Activated naive CD4-positive, alpha-beta T cell treated with anti-CD3 and anti-CD28 coated beads for 36 hours (primary cell): ENCODE data around the gene NOL8. TPM values are rescaled to one million over a fixed set of nuclear protein-coding genes. Genes with fewer than 3 reads are reported as not detected.

Experiments
- CTCF ChIA-PET: fragments of 350-600 bp; sonication (Branson Sonifier 250); formaldehyde crosslinking; loops from one replicate; lab custom pipeline; 2021; ENCODE audit warnings: antibody characterized with exemption; lab: Charles Lee
- DNase-seq: peaks from one replicate; pipeline ENCODE4 v3.0.0-alpha.2; 2020
- H3K27ac Mint-ChIP-seq: one replicate; pipeline ENCODE4 v1.8.0; 2021; ENCODE audit warnings: mild to moderate bottlenecking, mixed read lengths
- H3K27me3 Mint-ChIP-seq: one replicate; pipeline ENCODE4 v1.8.0; 2021; ENCODE audit warnings: low read depth, mixed read lengths
- H3K36me3 Mint-ChIP-seq: one replicate; pipeline ENCODE4 v1.8.0; 2021; ENCODE audit warnings: low read depth, mixed read lengths
- H3K4me1 Mint-ChIP-seq: one replicate; pipeline ENCODE4 v1.8.0; 2021; ENCODE audit warnings: low read depth, mixed read lengths
- H3K4me3 Mint-ChIP-seq: one replicate; pipeline ENCODE4 v1.8.0; 2021; ENCODE audit warnings: mild to moderate bottlenecking, moderate library complexity, mixed read lengths
- H3K9me3 Mint-ChIP-seq: one replicate; pipeline ENCODE4 v1.8.0; 2021; ENCODE audit warnings: mixed read lengths
- intact Hi-C: fragments of 100-400 bp; cut with micrococcal nuclease; formaldehyde crosslinking; loops from one replicate; pipeline ENCODE4 v1.15.1; 2023
- total RNA-seq, 2 experiments: library from RNA; stranded (reverse); gene quantifications; one replicate each; pipeline ENCODE4 v1.2.3, GENCODE V29; 2021

The NOL8 gene
- total RNA-seq, 2 experiments from 2014 or later, result 41.0 to 46.2 TPM

- Mint-ChIP-seq H3K9me3 (no peaks in the 10 kb centered on the region), H3K4me1 (peaks cover 53% of the 10 kb centered on the region), H3K27ac (peak overlapping the region; percentile 28), H3K4me3 (peak overlapping the region; percentile 95), H3K36me3 (peaks cover 50% of the 10 kb centered on the region), H3K27me3 (no peaks in the 10 kb centered on the region)
- CTCF ChIA-PET, result interaction anchor here (0.5 to 1.4 kb wide), 4 partner anchors 12 to 151 kb away, joined by 3 to 8 read pairs (median 4); no protein-coding TSS in a partner anchor
- intact Hi-C loops, result no loop called here
- DNase-seq, result no peak
These were observed 34.2 kb downstream of the NOL8 start for GRCh38 chr9:92290785-92291429.

GRCh38 chr9:92289708-92290390 is 35.3 kb downstream of the NOL8 start:
- no peaks in the 10 kb centered on the region for H3K27me3 Mint-ChIP-seq
- H3K4me1 Mint-ChIP-seq, result peaks cover 53% of the 10 kb centered on the region
- no peak overlapping the region for H3K4me3 Mint-ChIP-seq
- H3K9me3 Mint-ChIP-seq, result no peaks in the 10 kb centered on the region
- no peak for DNase-seq
- H3K36me3 Mint-ChIP-seq, result peaks cover 58% of the 10 kb centered on the region
- H3K27ac Mint-ChIP-seq, result no peak overlapping the region
- intact Hi-C loops, result no loop called here
- CTCF ChIA-PET, result interaction anchor here (1.4 kb wide), 1 partner anchor 150 kb away, joined by 4 read pairs; no protein-coding TSS in a partner anchor

GRCh38 chr9:92279302-92279701 is 45.8 kb downstream of the NOL8 start:
- CTCF ChIA-PET, result interaction anchor here (2.0 kb wide), 1 partner anchor 12 kb away, joined by 8 read pairs; no protein-coding TSS in a partner anchor
- no peak overlapping the region for H3K4me3 Mint-ChIP-seq
- peaks cover 38% of the 10 kb centered on the region for H3K4me1 Mint-ChIP-seq
- no peak for DNase-seq
- H3K27me3 Mint-ChIP-seq, result no peaks in the 10 kb centered on the region
- peaks cover 54% of the 10 kb centered on the region for H3K36me3 Mint-ChIP-seq
- no peak overlapping the region for H3K27ac Mint-ChIP-seq
- no peaks in the 10 kb centered on the region for H3K9me3 Mint-ChIP-seq
- intact Hi-C loops, result loop anchor here (5.0 kb wide), 1 partner anchor 37 kb away; no protein-coding TSS in a partner anchor

- H3K4me3 Mint-ChIP-seq, result no peak overlapping the region
- no peak for DNase-seq
- intact Hi-C loops, result loop anchor here (5.0 kb wide), 1 partner anchor 36 kb away; no protein-coding TSS in a partner anchor
- peaks cover 38% of the 10 kb centered on the region for H3K4me1 Mint-ChIP-seq
- H3K9me3 Mint-ChIP-seq, result no peaks in the 10 kb centered on the region
- H3K36me3 Mint-ChIP-seq, result peaks cover 58% of the 10 kb centered on the region
- no peaks in the 10 kb centered on the region for H3K27me3 Mint-ChIP-seq
- no peak overlapping the region for H3K27ac Mint-ChIP-seq
- CTCF ChIA-PET, result interaction anchor here (0.6 to 2.0 kb wide), 3 partner anchors 13 to 1891 kb away, joined by 3 to 8 read pairs (median 4); no protein-coding TSS in a partner anchor
These were observed 47.0 kb downstream of the NOL8 start for GRCh38 chr9:92278110-92278509.

GRCh38 chr9:92276331-92277032 is 48.7 kb downstream of the NOL8 start:
- no peak for DNase-seq
- Mint-ChIP-seq H3K36me3 (peaks cover 61% of the 10 kb centered on the region), H3K27me3 (no peaks in the 10 kb centered on the region), H3K4me1 (peaks cover 38% of the 10 kb centered on the region), H3K27ac (peak overlapping the region; percentile 54), H3K4me3 (no peak overlapping the region), H3K9me3 (no peaks in the 10 kb centered on the region)
- CTCF ChIA-PET, result no interaction called here
- intact Hi-C loops, result loop anchor here (5.0 kb wide), 1 partner anchor 34 kb away; no protein-coding TSS in a partner anchor

GRCh38 chr9:92275541-92275940 is 49.6 kb downstream of the NOL8 start:
- peaks cover 67% of the 10 kb centered on the region for H3K36me3 Mint-ChIP-seq
- CTCF ChIA-PET, result no interaction called here
- H3K27me3 Mint-ChIP-seq, result no peaks in the 10 kb centered on the region
- H3K4me3 Mint-ChIP-seq, result no peak overlapping the region
- H3K9me3 Mint-ChIP-seq, result no peaks in the 10 kb centered on the region
- no peak overlapping the region for H3K27ac Mint-ChIP-seq
- no peak for DNase-seq
- intact Hi-C loops, result loop anchor here (5.0 kb wide), 1 partner anchor 33 kb away; no protein-coding TSS in a partner anchor
- H3K4me1 Mint-ChIP-seq, result peaks cover 38% of the 10 kb centered on the region

GRCh38 chr9:92270511-92270910 is 54.6 kb downstream of the NOL8 start:
- Mint-ChIP-seq H3K4me3 (no peak overlapping the region), H3K36me3 (peaks cover 59% of the 10 kb centered on the region), H3K27me3 (no peaks in the 10 kb centered on the region), H3K4me1 (peaks cover 3% of the 10 kb centered on the region), H3K27ac (no peak overlapping the region), H3K9me3 (no peaks in the 10 kb centered on the region)
- DNase-seq, result no peak
- intact Hi-C loops, result no loop called here
- CTCF ChIA-PET, result no interaction called here

- DNase-seq, result no peak
- CTCF ChIA-PET, result no interaction called here
- no peak overlapping the region for H3K4me3 Mint-ChIP-seq
- H3K4me1 Mint-ChIP-seq, result no peaks in the 10 kb centered on the region
- no peaks in the 10 kb centered on the region for H3K9me3 Mint-ChIP-seq
- H3K36me3 Mint-ChIP-seq, result peaks cover 64% of the 10 kb centered on the region
- no peaks in the 10 kb centered on the region for H3K27me3 Mint-ChIP-seq
- H3K27ac Mint-ChIP-seq, result no peak overlapping the region
- intact Hi-C loops, result no loop called here
These were observed 58.7 kb downstream of the NOL8 start for GRCh38 chr9:92266486-92266885.

- Mint-ChIP-seq H3K27ac (no peak overlapping the region), H3K36me3 (peaks cover 56% of the 10 kb centered on the region), H3K4me1 (no peaks in the 10 kb centered on the region), H3K27me3 (no peaks in the 10 kb centered on the region), H3K9me3 (no peaks in the 10 kb centered on the region), H3K4me3 (no peak overlapping the region)
- DNase-seq, result no peak
- CTCF ChIA-PET, result interaction anchor here (0.8 kb wide), 1 partner anchor 126 kb away, joined by 3 read pairs; no protein-coding TSS in a partner anchor
- intact Hi-C loops, result no loop called here
These were observed 60.0 kb downstream of the NOL8 start for GRCh38 chr9:92265154-92265553.

- no peak overlapping the region for H3K4me3 Mint-ChIP-seq
- peaks cover 60% of the 10 kb centered on the region for H3K36me3 Mint-ChIP-seq
- no peaks in the 10 kb centered on the region for H3K4me1 Mint-ChIP-seq
- no peak overlapping the region for H3K27ac Mint-ChIP-seq
- H3K27me3 Mint-ChIP-seq, result no peaks in the 10 kb centered on the region
- CTCF ChIA-PET, result no interaction called here
- DNase-seq, result no peak
- H3K9me3 Mint-ChIP-seq, result no peaks in the 10 kb centered on the region
- intact Hi-C loops, result loop anchor here (5.0 kb wide), 1 partner anchor 34 kb away; no protein-coding TSS in a partner anchor
These were observed 62.0 kb downstream of the NOL8 start for GRCh38 chr9:92263131-92263530.

- Mint-ChIP-seq H3K36me3 (peaks cover 53% of the 10 kb centered on the region), H3K4me1 (no peaks in the 10 kb centered on the region), H3K27ac (no peak overlapping the region), H3K9me3 (no peaks in the 10 kb centered on the region), H3K27me3 (no peaks in the 10 kb centered on the region), H3K4me3 (no peak overlapping the region)
- intact Hi-C loops, result no loop called here
- CTCF ChIA-PET, result no interaction called here
- no peak for DNase-seq
These were observed 67.8 kb downstream of the NOL8 start for GRCh38 chr9:92257327-92257726.
